ENCODE results near the gene DGLUCY.

- TF ChIP-seq CTCF (IDR thresholded peaks at IDR 0.05; ENCODE audit: poor library complexity) (no peak), EZH2phosphoT487 (IDR thresholded peaks at IDR 0.05; ENCODE audit: low read depth, severe bottlenecking, unreplicated experiment) (no peak)
These were observed 48.6 kb upstream of the DGLUCY start for GRCh38 chr14:91065266-91065665.
